ENCODE measurements around the gene SLC44A4.
"Not testable (repeated sequence)": the region's sequence is repeated elsewhere in the genome, so short reads cannot be mapped to it uniquely, and the experiment has no call there.

The SLC44A4 gene

GRCh38 chr6:31878222-31878621 is 575 bp downstream of the SLC44A4 start:
- no peak for DNase-seq

DNA sequence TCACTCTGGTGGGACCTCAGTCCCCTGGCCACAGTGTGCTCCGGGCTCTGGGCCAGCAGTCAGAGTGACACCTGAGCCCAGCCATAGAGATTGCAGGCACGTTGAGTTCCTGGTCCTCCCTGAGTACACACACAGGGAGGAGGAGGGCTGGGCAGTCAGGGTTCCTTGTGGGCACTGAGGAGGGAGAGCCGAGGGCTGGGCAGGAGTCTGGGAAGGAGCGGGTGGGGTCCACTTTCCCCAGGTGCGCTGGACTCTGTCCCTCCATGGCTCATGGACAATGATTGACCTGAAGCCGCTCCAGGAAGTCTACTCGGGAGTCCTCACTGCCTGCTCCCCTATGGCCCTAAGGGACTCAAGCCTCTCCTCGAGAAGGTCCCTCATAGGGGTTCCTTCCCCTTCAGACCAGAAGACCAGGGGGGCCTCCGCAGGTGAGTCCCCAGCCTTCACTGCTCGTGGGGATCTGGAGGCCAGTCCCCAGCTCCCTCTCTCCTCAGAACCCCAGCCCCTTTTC is 1.1 kb downstream of the SLC44A4 start:
- no peak for DNase-seq

DNA sequence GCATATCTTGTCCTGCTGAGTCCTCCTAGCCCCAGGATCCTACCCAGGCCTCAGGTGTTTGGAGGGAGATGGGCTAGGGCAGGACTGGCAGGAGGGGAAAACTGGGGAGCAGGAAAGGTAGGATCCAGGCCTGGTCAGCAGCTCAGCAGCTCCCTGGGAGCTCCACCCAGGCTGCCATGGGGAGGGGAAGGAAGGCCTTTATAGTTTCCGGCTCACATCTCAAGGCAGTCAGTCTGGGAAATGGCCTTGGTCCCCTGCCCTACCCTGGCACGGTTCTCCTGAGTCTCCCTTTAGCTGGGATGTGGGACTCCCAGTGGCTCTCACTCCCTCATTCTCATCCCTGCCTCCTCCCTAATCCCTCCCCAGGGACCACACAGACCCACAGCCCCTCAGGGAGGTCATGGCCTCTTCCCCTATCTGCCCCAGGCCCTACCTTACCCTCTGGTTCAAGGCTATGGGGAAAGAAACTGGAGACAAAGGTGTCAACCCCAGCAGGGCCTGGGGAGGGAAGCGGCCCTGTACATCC is 1.6 kb downstream of the SLC44A4 start:
- no peak for DNase-seq

DNA sequence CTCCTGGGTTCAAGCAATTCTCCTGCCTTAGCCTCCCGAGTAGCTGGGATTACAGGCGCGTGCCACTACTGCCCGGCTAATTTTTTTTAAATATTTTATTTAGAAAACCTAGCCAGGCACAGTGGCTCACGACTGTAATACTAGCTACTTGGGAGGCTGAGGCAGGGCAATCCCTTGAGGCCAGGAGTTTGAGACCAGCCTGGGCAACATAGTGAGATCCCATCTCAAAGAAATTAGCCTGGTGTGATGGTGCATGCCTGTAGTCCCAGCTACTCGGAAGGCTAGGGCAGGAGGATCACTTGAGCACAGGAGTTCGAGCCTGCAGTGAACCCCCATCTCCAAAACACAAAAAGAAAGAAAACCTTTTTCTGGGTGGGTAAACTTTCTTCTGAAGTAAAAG is 2.4 kb downstream of the SLC44A4 start:
- DNase-seq: no peak

GRCh38 chr6:31875877-31876276 is 2.9 kb downstream of the SLC44A4 start:
- DNase-seq: no peak

DNA sequence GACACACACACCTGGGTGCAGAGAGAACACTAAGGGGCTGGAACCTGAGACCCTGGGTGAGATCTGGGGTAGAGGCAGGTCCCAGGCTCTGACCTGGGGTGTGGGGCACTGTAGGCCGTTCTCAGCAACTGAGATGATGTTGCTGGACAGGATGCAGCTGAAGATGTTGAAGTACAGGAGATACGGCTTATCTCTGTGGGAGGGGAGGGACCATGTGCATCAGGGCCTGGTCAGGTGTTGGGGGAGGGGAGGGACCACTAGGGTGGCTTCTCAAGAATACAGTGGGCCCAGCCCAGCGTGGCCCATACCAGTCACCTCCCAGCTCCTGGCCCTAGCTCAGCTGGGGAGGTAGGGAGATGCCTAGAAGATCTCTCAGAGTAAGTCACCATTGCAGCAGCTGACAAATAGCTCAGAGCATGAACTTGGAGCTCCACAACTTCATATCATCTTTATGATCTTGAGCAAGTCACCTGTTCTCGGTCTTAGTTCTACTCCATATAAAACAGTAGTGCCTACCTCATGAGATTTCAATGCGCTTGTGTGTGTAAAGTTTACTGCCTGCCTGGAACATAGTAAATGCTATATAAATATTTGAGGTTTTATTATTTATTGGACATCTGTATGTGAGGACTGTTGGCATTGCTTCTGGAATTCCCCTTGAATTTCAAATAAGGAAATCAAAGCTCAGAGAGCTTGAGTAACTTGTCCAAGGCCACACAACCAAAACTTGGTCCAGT is 3.8 kb downstream of the SLC44A4 start:
- DNase-seq: no peak

DNA sequence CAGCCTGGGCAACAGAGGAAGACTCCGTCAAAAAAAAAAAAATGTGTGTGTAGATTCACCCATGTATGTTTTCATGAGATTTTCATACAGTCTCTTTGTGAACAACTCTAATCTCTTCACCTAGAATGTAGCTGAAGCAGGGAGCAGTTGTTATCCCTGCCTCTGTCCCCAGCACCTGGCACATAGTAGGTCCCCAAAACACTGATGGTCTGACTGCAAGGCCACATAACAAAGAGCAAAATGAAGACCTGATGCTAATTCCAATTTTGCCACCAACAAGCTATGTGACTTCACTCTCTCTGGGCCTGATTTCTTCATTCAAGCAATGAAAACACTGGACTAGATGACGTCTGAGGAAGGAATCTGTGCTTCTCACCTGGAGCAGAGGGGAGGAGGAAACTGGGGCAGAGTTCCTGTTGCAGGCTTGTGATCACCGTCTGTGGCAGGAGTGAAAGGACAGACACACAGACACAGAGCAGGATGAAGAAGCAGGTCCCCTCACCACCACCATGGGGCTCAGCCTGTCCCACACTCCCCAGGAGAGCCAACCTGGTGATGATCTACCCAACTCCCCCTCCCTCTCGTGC is 4.6 kb downstream of the SLC44A4 start:
- no peak for DNase-seq

DNA sequence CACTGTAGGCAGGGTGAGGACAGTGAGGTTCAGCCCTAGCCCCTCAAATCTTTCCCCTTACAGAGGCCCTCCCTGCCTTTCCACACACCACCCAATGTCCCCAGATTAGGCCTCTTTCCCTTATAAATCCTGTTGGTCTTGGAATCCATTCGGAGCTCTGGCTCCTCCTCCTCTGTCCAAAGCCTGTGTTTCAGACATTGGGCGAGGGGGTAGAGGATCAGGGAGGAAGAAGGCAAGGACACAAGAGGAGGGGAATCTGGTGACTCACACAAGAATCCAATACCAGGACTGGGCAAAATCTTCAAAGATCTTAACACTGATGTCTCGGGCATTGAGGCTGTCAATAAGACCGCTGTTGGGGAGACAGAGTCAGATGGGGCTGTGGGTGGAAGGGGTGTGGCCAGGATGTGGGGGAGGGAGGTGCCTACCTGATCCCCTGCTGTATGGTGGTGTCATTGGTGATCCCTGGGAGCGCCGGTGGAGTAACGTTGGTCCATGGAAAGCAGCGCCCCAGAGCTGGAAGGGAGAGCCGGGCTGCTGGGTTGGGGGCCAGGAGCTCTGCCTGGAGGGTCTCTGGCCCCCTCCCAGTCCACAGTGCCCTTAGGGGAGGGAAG is 7.6 kb downstream of the SLC44A4 start:
- no peak for DNase-seq

DNA sequence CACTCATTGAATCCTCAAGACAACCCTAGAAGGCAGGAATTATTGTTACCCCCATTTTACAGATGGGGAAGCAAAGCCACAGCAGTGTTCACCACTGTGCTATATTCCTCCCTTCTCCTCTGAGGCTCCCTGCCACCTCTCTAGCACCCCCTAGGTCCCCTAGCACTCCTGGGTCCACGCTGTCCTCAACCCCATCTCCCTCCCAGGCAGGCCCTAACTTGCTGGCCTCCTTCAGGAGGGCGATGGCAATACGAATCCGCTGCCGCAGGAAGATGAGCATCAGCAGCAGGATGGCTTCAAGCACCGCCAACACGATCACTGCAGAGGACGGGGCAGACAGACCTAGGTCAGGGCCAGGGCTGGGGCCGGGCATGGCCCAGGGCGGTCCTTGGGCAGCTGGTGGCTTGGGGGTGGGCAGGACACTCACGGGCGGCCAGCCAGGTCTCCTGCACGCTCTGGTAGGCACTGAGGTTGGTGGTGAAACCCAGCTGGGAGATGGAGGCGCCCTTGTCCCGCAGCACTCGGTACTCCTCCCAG is 8.3 kb downstream of the SLC44A4 start:
- no peak for DNase-seq

DNA sequence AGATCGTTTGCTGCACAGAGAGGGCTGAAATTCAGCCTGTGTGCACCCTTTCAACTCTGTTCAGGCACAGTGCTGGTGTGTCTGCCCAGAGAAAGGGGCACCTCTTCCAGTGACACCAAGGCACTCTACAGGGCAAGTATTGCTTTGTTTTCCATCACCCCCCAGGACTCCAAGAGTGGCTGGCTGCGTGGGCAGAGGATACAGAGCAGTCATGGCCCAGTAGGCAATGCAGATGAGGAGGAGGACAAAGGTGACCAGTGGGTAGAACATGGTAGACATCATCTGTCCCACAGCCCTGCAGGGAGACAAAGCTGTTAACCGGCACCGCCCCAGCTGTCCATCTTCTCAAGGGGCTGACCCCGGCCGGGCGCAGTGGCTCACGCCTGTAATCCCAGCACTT is 9.5 kb downstream of the SLC44A4 start:
- no peak for DNase-seq

DNA sequence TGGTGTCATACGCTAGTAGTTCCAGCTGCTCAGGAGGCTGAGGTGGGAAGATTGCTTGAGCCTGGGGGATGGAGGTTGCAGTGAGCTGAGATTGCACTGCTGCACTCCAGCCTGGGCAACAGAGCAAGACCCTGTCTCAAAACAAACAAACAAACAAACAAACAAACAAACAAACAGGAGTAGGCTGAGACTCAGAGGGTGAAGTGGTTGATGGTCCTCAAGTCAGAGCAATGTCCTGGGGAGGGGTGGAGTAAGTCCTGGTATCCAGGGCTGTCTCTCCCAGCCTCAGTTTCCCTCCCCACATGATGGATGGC is 10.2 kb downstream of the SLC44A4 start:
- DNase-seq: not testable (repeated sequence)

DNA sequence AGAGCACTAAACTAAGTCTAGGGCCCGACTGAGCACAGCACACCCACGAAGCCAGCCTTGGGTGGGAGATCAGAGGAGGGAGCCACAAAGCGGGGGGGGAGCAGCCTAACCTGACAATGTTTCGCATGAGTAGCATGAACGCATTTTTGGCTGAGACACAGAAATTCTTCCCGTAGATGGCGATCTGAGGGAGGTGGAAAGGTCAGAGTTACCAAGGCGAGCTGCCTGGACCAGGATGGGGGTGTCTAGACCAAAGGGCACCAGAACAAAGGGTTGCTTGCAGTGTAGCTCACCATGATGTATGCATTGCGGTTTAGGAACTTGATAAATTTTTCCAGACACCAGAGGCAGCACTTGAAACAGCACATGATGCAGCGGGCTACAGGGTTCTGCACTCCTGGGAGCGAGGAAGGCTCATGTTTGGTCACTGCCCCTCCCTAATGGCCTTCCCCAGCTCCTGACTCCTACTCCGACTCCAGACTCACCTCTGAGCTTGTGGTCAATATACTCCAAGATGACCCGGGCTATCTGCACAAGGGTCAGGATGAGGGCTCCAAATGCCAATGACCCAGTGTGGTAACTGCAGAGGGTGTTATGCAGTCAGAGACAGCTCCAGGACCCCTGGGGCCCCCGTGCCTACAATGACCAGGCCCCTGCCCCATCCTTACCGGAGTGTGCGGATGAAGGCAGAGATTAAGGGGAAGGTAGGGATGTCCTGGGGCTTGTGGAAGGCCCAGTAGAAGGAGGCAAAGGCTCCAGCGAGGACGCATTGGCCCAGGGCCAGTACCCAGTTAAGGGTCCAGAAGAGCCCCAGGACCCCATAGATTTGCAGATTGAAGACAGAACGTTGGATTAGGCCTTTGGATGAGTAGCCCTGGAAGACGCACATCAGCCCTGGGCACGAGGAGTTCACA is 13.3 kb downstream of the SLC44A4 start:
- no peak for DNase-seq

- no peak for DNase-seq
Measured at GRCh38 chr6:31864818-31865204, 14.0 kb downstream of the SLC44A4 start.

DNA sequence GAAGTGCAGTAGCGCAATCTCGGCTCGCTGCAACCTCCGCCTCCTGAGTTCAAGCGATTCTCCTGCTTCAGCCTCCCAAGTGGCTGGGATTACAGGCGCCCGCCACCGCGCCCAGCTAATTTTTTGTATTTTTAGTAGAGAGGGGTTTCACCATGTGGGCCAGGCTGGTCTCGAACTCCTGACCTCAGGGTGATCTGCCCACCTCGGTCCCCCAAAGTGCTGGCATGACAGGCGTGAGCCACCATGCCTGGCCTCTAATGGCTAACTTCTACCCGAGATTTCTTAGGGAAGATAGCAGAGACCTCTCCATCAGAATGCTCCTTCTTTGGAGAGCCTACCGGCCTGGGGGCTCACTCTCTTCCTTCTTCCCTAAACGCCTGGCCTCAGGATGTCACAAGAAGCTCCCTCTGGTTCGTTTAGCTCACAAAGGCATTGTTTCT is 14.7 kb downstream of the SLC44A4 start:
- DNase-seq: not testable (repeated sequence)

DNA sequence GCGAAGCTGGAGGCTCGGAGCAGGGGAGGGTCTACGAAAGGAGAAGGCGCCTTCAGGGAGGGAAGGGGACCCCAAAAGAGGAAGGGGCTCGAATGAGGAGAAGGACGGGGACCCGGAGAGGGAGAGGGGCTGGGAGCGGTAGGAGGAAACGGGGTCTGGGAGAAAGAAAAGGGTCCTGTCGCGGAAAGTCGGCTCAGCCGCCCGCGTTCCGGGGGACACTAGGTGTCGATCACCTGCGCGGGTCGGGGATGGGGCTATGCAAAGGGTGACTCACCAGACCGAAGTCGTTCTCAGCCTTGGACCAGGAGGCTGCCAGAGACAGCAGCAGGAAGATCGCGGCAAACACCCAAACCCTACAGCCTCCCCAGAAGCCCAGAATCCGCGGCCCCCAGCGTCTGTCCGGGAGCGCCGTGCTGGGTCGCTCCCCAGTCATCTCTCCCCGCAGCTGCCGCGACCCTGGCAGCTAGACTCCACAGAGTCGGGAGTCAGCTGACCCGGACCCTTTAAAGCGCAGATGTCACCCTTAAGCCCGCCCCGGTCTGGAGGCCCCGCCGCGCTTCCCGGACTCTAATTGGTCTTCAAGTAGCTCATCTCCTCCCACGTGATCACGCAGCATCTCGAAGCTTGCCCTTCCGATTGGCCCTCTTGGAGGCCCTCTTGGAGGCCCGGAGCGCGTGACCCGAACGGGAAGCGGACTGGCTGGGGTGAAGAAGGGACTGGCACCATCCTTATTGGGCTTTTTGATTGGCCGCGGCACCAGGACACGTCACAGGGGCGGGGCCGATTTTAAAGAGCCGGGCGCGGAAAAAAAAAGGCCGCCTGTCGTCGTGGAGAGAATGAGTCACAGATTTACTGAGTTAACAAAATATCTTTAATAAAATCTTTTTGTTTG is 16.2 kb downstream of the SLC44A4 start, which contains the start of gene NEU1:
TSS of gene NEU1 (minus strand) at position 478 of the 892 bp plus-strand sequence. CDS start at position 433, 45 bp downstream.
- DNase-seq: peak; percentile 96

GRCh38 chr6:31861919-31862343 is 16.9 kb downstream of the SLC44A4 start:
- DNase-seq: no peak

- no peak for DNase-seq
Measured at GRCh38 chr6:31861150-31861549, 17.6 kb downstream of the SLC44A4 start.

DNA sequence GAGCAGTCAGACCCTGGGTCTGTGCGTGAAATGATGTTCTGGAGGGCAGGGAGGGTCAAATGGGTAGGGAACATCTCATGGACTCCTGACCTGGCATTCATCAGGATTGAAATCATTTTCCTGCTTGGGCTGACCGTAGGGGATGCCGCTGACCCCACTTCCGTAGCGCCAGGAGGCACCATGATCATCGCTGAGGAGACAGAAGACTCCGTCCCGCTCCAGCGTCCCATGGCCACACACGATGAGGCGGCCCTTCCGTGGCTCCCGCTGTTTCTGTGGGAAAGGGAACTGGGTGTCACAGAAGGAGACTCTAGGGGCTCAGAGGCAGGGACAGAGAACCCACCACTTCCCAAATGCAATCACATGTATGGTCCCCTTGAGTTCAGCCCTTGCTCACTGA is 18.4 kb downstream of the SLC44A4 start:
- no peak for DNase-seq

DNA sequence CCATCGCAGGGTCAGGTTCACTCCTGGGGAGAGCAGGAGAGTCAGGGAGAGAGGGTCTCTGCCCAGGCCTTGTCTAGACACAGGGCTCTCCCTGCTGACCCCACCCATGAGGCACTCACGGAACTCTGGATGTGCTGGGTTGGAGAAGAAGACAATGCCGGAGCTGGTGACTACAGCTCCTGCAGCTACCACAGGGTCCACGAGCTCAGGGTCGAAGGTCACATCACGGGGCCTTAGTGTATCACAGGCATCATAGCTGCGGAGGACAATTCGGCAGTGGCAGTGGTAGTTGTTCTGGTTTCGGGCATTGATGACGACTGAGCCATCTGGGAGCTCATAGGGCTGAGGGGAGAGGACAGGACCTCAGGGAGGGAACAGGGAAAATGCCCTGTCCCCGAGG is 18.9 kb downstream of the SLC44A4 start:
- DNase-seq: no peak

DNA sequence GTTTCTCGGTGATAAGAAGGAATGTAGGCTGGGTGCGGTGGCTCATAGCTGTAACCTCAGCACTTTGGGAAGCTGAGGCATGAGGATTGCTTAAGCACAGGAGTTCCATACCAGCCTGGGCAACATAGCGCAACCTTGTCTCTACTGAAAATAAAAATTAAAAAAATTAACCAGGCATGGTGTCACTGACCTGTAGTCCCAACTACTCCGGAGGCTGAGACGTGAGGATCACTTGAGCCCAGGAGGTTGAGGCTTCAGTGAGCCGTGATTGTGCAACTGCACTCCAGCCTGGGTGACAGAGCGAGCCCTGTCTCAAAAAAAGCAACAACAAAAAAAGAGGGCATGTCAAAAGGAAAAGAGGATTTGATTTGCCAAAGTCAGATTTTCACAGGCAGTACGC is 20.1 kb downstream of the SLC44A4 start:
- no peak for DNase-seq

GRCh38 chr6:31857774-31858173 is 21.0 kb downstream of the SLC44A4 start:
- DNase-seq: not testable (repeated sequence)
